Right hindlimb (tissue), 1 donor: ENCODE measurements around the gene TRIP10.
"Not testable (repeated sequence)": the region's sequence is repeated elsewhere in the genome, so short reads cannot be mapped to it uniquely, and the experiment has no call there.

Experiments used
- DNase-seq: peaks from one replicate; pipeline ENCODE4 v3.0.0-alpha.2; 2018

The TRIP10 gene

DNA sequence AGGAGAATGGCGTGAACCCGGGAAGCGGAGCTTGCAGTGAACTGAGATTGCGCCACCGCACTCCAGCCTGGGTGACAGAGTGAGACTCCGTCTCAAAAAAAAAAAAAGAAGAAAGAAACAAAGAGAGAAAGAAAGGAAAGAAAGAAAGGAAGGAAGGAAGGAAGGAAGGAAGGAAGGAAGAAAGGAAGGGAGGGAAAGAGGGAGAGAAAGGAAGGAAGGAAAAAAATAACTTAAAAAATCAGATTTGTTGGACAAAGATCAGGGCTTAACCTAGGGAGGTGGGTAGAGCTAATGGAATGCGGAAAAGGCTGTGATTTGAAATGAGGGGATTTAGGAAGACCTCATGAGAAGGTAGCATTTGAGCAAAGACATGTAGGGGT, 32.2 kb downstream of the TRIP10 start:
- not testable (repeated sequence) for DNase-seq

DNA sequence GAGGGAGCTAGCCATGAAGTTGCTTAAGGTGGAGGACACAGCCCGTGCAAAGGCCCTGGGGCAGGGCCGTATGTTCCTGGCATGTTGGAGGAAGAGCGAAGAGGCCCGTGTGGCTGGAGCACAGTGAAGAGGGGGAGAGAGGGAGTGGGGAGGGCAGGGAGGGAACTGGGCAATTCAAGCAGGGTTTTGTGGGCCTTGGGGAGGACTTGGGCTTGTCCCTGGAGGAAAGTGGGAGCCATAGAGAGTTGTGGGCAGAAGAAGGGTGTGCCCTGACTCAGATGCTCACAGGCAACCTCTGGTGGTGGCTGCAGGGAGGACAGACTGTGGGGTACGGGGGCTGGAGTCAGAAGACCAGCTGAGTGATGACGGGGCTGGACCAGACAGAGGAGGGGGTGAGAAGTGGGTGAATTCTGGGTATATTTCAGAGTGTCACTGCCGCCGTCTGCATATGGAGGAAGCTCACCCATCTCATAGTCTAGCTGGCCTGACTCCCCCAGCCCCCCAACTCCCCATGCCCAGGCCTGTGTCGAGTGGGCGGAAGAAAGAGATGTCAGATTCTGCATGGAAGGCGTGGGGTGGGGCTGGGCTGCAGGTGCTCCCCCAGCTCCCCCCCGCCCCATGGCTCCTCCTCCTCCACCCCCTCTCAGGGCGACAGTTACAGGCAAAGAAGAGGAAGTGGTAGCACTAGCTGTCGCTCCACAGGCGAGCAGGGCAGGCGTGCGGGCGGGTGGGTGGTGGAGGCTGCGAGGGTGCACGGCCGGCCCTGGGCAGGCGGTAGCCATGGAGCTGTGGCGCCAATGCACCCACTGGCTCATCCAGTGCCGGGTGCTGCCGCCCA, 32.8 kb downstream of the TRIP10 start, which contains the start of gene VAV1:
Gene VAV1, plus strand, starts transcription at position 681 of the 838 bp plus-strand sequence. Its CDS starts 100 bp downstream, at position 781.
- no peak for DNase-seq

DNA sequence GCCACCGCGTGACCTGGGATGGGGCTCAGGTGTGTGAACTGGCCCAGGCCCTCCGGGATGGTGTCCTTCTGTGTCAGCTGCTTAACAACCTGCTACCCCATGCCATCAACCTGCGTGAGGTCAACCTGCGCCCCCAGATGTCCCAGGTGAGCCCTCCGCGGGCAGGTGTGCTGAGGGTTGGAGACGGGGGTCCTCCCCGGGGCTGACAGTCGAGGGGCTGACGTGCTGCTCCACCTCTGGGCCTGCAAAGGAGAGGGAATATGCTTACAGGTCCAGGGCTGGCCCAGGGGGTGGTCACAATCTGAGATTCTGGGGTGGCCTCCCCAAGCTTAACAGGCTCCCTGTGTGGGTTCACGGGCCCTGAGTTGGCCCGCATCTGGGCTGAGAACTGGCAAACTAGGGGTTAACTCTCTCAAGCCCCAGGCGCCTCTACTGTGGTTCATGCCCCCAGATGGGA, 33.4 kb downstream of the TRIP10 start:
- no peak for DNase-seq

DNA sequence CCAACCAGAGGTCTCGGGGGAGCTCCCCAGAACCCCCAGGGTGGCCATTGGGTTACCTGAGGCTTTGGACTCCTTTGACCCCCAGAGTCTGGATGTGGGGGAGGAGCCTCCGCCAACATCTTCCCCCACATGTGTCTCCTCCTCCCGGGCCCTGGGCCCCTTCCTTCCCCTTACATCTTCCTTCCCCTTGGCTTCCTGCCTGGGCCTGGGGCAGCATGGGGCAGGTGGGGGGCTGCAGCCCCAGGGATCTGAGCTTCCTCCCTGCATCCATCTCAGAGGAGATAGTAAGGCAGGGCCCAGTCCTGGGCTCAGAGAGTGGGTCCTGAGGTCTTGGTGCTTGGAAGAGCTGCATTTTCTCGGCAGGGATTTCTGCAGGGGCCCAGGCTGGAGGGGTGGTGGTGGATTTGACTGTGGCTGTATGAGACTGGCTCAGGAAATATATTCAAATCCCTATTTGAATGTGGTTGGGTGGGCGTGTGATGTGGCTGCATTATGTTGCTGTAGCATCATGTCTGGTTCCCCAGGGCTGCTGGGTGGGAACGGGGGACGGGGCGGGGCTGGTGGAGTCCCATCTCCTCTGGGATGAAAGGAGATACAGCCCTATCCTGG, 33.9 kb downstream of the TRIP10 start:
- DNase-seq = no peak

DNA sequence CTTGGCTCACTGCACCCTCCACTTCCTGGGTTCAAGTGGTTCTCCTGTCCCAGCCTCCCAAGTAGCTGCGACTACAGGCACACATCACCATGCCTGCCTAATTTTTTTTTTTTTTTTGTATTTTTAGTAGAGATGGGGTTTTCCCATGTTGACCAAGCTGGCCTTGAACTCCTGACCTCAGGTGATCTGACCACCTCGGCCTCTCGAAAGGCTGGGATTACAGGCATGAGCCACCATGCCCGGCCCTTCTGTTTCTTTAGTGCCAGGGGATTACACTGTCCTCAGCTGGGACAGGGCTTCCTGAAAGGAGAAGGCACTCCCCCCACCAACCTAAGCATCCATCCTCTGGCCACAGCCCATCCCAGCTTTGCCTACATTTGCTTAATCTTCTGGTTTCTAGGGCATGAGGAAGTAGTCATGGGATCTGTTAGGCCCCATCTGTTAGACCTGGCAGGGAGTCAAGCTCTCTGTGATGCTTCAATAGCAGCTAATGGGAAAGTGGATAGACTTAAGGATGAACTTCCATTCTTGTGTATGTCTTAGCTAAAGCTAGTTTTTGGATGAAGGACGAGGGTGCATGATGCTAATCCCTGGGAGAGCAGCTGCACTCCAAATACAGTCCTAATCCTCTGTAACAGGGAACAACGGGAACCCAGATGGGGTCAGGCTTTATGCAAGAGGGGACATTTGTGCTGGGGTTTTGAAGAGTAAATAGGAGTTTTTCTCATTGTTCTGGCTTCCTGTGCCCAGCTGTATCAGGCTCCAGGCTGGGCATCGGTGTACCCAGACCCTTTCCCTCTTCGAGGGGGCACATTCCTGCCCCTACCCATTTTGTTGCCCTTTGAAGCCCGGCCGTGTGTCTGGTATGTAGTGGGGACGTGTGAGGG, 35.6 kb downstream of the TRIP10 start:
- no peak for DNase-seq

DNA sequence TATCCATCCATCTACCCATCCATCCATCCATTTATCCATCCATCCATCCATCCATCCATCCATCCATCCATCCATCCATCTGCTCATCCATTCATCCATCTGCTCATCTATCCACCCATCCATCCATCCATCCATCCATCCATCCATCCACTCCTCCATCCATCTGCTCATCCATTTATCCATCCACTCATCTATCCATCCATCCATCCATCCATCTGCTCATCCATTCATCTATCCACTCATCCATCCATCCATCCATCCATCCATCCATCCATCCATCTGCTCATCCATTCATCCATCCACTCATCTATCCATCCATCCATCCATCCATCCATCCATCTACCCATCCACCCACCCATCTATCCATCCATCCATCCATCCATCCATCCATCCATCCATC, 36.6 kb downstream of the TRIP10 start:
- DNase-seq = not testable (repeated sequence)

DNA sequence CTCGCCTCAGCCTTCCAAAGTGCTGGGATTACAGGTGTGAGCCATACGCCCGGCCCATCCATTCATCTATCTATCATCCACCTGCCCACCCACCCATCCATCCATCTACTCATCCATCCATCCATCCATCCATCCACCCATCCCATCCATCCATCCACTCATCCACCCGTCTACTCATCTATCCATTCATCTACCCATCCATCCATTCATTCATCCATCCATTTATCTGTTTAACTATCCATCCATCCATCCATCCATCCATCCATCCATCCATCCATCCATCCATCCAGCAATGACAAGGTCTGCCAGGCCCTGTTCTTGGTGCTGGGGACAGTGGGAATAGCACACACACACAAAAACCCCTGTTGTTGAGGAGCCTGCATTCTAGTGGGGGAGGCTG, 37.5 kb downstream of the TRIP10 start:
- no peak for DNase-seq

DNA sequence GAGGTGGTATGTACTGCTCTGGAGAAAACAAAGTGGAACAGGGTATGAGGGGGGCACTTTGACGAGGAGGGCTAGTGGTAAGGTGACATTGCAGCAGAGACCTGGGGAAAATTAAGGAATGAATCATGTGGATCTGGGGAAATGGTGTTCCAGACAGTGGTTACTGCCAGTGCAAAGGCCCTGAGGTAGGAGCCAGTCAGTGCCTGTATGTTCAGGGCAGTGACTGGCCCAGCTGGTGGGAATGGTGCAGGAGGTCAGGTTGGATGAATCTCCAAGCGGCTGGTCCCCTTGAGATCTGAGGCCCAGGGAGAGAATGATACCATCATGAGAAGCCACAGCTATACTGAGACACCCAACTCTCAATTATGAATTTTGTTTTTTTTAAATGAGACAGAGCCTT, 38.0 kb downstream of the TRIP10 start:
- no peak for DNase-seq

DNA sequence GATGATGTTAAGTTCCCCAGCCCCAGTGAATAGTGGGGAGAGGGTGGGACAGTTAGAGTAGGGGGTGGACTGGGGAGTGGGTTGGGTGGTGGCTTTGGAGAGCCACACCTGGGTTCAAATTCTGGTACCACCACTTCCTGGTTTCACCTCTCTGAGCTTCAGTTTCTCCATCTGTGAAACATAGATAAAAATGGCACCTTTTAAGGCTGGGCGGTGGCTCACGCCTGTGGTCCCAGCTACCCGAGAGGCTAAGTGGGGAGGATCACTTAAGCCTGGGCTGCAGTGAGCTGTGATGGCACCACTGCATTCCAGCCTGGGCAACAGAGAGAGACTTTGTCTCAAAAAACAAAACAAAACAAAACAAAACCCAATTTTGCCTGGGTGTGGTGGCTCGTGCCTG, 38.9 kb downstream of the TRIP10 start:
- no peak for DNase-seq

DNA sequence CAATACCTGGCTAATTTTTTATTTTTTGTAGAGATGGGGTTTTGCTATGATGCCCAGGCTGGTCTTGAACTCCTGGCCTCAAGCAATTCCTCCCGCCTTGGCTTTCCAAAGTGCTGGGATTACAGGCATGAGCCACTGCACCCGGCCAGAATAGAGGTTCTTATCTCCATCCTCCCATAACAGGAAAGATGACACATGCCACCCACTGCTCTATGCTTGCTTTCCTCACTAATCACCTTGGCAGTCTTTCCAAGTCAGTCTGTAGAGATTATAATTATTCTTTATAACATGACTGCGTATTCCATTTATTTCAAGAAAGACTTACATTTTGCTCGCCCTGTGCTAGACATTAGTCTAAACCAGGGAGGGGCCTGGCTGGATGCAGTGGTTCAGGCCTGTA, 39.7 kb downstream of the TRIP10 start:
- no peak for DNase-seq

DNA sequence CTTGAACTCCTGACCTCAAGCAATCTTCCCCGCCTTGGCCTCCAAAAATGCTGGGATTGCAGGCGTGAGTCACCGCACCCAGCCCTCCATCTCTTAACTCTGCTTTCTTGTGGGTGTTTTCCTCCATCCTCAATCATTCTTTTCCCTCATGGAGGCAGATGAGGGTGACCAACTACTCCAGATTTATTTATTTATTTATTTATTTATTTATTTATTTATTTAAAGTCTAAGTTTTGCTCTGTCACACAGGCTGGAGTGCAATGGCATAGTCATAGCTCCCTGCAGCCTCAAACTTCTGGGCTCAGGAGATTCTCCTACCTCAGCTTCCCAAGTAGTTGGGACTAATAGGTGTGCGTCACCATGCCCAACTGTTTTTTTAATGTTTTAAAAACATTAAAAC, 47.9 kb downstream of the TRIP10 start:
- no peak for DNase-seq

DNA sequence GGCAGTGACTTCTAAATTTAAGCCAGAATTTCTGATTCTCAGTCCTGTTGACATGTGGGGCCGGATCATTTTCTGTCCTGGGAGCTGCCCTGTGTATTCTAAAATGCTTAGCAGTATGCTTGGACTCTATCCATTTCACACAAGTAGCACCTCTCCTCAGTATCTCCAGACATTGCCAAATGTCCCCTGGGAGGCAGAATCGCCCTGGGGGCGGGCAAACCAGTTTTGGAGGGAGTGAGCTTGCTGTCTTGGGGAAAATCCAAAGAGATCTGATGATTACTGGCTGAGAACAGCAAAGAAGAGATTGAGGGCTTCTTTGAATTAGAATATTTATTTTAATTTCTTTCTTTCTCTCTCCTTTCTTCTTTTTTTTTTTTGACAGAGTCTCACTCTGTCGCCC, 49.4 kb downstream of the TRIP10 start:
- no peak for DNase-seq

DNA sequence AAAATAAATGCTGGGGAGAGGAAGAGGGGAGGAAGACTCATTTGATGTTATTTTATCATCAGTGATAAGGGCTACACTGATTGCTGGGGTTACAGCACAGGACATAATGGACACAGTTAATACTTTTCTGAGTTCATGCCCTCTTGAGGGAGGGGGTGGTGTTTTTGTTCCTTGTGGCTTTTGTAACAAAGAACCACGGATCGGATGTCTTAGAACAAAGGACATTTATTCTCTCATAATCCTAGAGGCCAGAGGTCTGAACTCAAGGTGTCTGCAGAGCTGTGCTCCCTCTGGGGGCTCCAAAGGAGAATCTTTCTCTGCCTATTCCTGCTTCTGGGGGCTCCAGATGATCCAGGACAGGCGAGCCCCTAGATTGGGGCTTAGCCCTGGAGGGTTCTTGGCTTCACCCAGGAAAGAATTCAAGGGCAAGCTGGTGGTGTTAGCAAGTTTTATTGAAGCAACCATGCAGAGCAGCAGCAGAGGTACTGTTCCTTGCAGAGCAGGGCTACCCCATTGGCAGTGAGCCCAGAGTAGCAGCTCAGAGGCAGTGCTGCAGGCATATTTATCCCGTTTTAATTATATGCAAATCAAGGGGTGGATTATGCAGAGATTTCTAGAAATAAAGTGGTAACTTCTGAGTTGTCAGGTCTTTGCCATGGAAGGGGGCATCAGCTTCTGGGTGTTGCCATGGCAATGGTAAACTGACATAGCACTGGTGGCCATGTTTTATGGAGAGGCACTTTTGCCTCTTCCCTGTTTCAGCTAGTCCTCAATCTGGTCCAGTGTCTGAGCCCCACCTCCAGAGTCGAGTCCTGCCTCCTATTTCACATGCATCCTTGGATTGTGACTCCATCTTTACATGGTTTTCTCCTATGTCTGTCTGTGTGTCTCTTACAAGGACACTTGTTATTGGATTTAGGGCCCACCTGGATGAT, 51.0 kb downstream of the TRIP10 start:
- no peak for DNase-seq

DNA sequence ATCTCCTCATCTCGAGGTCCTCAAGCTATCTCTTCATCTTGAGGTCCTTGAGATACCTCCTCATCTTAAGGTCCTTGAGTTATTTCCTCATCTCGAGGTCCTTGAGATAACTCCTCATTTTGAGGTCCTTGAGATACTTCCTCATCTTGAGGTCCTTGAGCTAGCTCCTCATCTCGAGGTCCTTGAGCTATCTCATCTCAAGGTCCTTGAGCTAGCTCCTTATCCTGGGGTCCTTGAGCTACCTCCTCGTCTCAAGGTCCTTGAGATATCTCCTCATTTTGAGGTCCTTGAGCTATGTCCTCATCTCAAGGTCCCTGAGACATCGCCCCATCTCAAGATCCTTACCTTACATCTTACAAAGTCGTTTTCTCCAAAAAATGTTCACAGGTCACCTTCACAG, 51.8 kb downstream of the TRIP10 start:
- DNase-seq = no peak

DNA sequence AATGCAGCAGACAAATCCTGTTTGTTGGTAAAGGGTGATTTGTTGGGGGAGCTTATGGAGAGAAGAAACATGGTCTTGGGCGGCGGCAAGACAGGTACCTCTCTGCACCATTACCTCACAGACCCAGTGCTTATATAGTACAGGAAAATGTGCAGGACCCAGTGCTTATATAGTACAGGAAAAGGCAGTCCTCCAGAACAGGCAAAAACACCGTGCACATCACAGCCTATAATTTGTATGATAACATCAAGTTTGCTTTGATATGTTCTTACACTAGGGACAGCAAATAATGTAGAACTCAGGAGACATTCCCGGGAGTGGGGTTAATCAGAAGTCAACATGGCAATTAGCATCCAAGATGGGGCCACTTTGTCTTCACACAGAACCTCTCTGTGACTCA, 53.9 kb downstream of the TRIP10 start:
- DNase-seq = no peak

DNA sequence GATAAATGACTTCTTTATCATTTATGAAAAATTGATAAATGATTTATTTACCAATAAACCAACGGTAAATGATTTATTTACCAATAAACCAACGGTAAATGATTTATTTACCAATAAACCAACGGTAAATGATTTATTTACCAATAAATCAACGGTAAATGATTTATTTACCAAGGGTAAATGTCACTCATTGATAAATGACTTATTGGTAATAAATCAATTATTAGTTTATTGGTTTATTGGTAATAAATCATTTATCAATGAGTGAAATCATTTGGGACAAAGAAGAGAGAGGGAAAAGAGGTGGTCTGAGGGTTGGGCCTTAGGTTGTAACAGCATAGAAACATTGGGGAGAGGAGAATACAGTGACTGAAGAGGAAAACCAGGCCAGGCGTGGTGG, 54.5 kb downstream of the TRIP10 start:
- DNase-seq = no peak

DNA sequence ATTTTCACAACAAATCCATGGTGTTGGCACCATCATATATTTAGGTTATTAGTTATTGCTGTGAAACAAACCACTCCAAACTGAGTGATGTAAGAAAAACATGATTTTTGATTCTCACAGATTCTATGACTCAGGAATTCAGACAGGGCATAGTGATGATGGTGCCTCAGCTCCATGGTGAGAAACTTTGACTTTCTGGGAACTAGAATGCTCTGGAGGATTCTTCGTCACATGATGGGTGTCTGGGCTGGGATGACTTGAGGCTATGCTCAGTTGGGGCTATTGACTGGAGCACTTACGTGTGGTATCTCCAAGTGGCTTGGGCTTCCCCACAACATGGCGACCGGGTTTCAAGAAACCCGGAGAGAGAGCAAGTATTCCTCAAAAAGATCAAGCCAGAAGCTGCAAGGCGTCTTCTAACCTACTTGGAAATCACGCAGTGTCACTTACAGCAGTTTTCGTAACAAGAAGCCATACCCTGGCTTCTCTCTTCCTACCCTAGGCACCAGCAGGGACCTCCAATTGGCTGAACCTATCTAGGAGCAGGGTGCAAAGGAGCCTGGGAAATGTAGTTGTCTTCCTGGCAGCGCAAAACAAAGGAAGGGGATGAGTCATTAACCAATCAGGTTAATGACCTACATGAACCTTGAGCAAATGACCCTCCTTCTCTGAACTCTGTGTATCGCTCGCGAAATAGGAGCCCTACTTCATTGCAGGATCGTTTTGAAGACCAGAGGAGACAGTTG, 55.4 kb downstream of the TRIP10 start:
- DNase-seq = no peak

DNA sequence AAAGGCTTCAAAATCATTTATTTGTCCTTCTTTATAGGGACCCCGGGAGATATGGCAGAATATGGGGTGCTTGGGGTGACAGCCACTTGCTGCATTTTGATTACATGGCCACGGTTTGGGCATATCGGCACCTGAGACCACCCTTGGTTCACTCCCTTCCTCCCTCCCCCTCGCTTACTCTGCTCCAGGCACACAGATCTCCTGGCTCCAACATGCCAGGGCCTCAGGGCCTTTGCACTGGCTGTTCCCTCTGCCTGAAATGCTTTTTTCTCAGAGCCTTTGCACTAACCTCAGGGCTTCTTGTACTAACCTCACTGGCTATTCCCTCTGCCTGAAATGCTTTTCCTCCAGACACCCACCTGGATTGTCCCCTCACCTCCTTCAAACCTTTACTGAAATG, 56.8 kb downstream of the TRIP10 start:
- DNase-seq = no peak

DNA sequence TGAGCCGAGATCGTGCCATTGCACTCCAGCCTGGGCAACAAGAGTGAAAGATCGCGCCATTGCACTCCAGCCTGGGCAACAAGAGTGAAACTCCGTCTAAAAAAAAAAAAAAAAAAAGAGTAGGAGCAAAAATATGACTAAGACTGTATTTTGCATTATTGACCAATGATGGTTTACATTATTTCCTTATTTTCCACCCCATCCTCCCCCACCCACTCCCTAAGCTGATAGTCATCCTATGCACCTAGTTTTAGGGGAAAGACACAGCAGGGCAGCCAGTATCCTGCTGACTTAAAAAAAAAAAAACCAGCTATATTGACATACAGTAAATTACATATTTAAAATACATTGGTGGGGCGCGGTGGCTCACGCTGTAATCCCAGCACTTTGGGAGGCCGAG, 58.2 kb downstream of the TRIP10 start:
- DNase-seq = no peak

DNA sequence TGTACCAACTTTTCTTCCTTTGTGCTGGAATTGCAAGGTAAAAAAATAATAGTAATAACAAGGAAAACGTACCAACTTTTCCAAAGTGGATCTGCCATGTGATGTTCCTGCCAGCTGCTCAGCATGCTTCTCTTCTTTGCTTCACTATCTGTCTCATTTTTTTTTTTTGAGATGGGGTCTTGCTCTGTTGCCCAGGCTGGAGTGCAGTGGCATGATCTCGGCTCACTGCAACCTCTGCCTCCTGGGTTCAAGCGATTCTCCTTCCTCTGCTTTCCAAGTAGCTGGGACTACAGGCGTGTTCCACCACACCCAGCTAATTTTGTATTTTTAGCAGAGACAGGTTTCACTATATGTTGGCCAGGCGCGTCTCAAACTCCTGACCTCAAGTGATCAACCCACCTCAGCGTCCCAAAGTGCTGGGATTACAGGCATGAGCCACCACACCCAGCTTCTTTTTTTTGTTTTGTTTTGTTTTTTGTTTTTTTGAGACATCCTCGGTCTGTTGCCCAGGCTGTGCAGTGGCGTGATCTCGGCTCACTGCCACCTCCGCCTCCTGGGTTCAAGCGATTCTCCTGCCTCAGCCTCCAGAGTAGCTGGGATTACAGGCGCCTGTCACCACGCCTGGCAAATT, 60.8 kb downstream of the TRIP10 start:
- not testable (repeated sequence) for DNase-seq

DNA sequence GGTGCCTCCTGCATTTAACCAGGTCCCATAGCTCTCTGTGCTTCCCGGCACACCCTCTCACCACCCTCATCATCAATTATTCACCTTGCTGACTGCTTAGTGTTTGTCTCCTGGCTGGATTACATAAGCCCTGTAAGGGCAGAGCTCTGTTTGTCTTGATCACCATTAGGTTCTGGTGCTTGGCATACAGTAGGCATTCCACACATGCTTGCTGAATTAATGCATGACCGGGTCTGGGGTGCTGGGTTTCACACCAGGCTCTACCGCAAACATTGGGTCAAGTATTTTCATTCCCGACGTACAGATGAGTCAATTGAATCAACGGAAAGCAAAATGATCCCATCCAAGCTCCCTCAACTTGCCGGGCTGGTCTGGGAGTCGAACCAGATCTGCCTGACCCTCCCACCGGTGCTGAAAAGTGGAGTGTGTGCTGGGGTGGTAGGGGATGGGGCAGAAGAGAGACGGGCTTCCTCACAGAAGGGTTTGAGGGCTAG, 61.6 kb downstream of the TRIP10 start:
- DNase-seq = no peak
